Measurements from ENCODE around the gene CNTN4. TPM values are rescaled to one million over a fixed set of nuclear protein-coding genes. Genes with fewer than 3 reads are reported as not detected.

The CNTN4 gene
- total RNA-seq, 6 experiments from 2014 or later: not detected

GRCh38 chr3:3087279-3087678 is 988.6 kb downstream of the CNTN4 start:
- no peaks in the 10 kb centered on the region for H3K27me3 Mint-ChIP-seq (ENCODE audit: insufficient read depth)
- TF ChIP-seq CTCF (IDR thresholded peaks at IDR 0.05): no peak
- no peak overlapping the region for H3K4me3 Mint-ChIP-seq
- no peaks in the 10 kb centered on the region for H3K36me3 Mint-ChIP-seq (ENCODE audit: low read depth)
- no peaks in the 10 kb centered on the region for H3K4me1 Mint-ChIP-seq (ENCODE audit: low read depth)
- peaks cover 6% of the 10 kb centered on the region for H3K9me3 Mint-ChIP-seq
- no peak for DNase-seq
- H3K27ac Mint-ChIP-seq: no peak overlapping the region

GRCh38 chr3:3087716-3088465 is 989.2 kb downstream of the CNTN4 start:
- no peaks in the 10 kb centered on the region for H3K36me3 Mint-ChIP-seq (ENCODE audit: low read depth)
- H3K4me3 Mint-ChIP-seq: no peak overlapping the region
- H3K9me3 Mint-ChIP-seq: peaks cover 5% of the 10 kb centered on the region
- no peaks in the 10 kb centered on the region for H3K4me1 Mint-ChIP-seq (ENCODE audit: low read depth)
- no peaks in the 10 kb centered on the region for H3K27me3 Mint-ChIP-seq (ENCODE audit: insufficient read depth)
- H3K27ac Mint-ChIP-seq: no peak overlapping the region
- no peak for TF ChIP-seq CTCF (IDR thresholded peaks at IDR 0.05)
- no peak for DNase-seq

- H3K27ac Mint-ChIP-seq: no peak overlapping the region
- H3K4me1 Mint-ChIP-seq (ENCODE audit: low read depth): no peaks in the 10 kb centered on the region
- no peak for DNase-seq
- no peak overlapping the region for H3K4me3 Mint-ChIP-seq
- H3K9me3 Mint-ChIP-seq: no peaks in the 10 kb centered on the region; the same call in none of the 2 replicates
- TF ChIP-seq CTCF (IDR thresholded peaks at IDR 0.05): no peak
- H3K36me3 Mint-ChIP-seq (ENCODE audit: low read depth): no peaks in the 10 kb centered on the region
- no peaks in the 10 kb centered on the region; the same call in 1 of the 2 replicates for H3K27me3 Mint-ChIP-seq (ENCODE audit: insufficient read depth)
Observed at GRCh38 chr3:3089017-3089416, 990.4 kb downstream of the CNTN4 start.

- H3K27me3 Mint-ChIP-seq (ENCODE audit: insufficient read depth): peaks cover 2% of the 10 kb centered on the region
- no peak for TF ChIP-seq CTCF (IDR thresholded peaks at IDR 0.05)
- no peak overlapping the region for H3K27ac Mint-ChIP-seq
- DNase-seq: no peak
- no peaks in the 10 kb centered on the region; the same call in 1 of the 2 replicates for H3K9me3 Mint-ChIP-seq
- no peak overlapping the region for H3K4me3 Mint-ChIP-seq
- no peaks in the 10 kb centered on the region for H3K4me1 Mint-ChIP-seq (ENCODE audit: low read depth)
- no peaks in the 10 kb centered on the region for H3K36me3 Mint-ChIP-seq (ENCODE audit: low read depth)
Observed at GRCh38 chr3:3097958-3098357, 999.3 kb downstream of the CNTN4 start.

- Mint-ChIP-seq H3K27me3 (ENCODE audit: insufficient read depth) (peaks cover 2% of the 10 kb centered on the region; the same call in 1 of the 2 replicates), H3K9me3 (no peaks in the 10 kb centered on the region)
Observed at GRCh38 chr3:3101660-3102458, 1003.2 kb downstream of the CNTN4 start.

More at GRCh38 chr3:3101660-3102458, 1003.2 kb downstream of the CNTN4 start:
- no peak overlapping the region for H3K27ac Mint-ChIP-seq
- no peaks in the 10 kb centered on the region for H3K4me1 Mint-ChIP-seq (ENCODE audit: low read depth)
- TF ChIP-seq CTCF (IDR thresholded peaks at IDR 0.05): no peak
- no peak for DNase-seq
- H3K4me3 Mint-ChIP-seq: no peak overlapping the region
- no peaks in the 10 kb centered on the region for H3K36me3 Mint-ChIP-seq (ENCODE audit: low read depth)
